Activated T-helper 1 cell treated with anti-CD3 and anti-CD28 coated beads, Interleukin-2, amount 50 U/mL, for 16 hours (primary cell): ENCODE measurements around the gene POLR1H.

Experiments used
- DNase-seq, 2 donors: peaks; one replicate each; pipeline ENCODE4 v3.0.0-alpha.2; 2020; ENCODE audit warnings: low read depth in 1 of 2, low spot score in 1 of 2

The POLR1H gene

GRCh38 chr6:30061858-30062458 lies 893 bp downstream of the POLR1H start:
- DNase-seq, result no peak

- DNase-seq, result no peak
Measured at GRCh38 chr6:30062471-30063178, 1.6 kb downstream of the POLR1H start.

- no peak for DNase-seq
Measured at GRCh38 chr6:30063315-30063714, 2.2 kb downstream of the POLR1H start.

GRCh38 chr6:30066082-30066481 lies 5.0 kb downstream of the POLR1H start:
- DNase-seq, result no peak

GRCh38 chr6:30066577-30067459 lies 5.8 kb downstream of the POLR1H start, which contains the start of gene PPP1R11:
Gene PPP1R11 (plus strand): TSS chr6:30067198. CDS start chr6:30067411, 213 bp downstream.
- peak; percentile 96 to 98 for DNase-seq

GRCh38 chr6:30067460-30068139 lies 6.5 kb downstream of the POLR1H start:
- no peak for DNase-seq

- no peak for DNase-seq
Measured at GRCh38 chr6:30071081-30071818, 10.2 kb downstream of the POLR1H start.

- DNase-seq, result no peak
Measured at GRCh38 chr6:30071858-30072257, 10.8 kb downstream of the POLR1H start.

GRCh38 chr6:30073489-30074235 lies 12.6 kb downstream of the POLR1H start:
- DNase-seq, result no peak

GRCh38 chr6:30074331-30075093 lies 13.4 kb downstream of the POLR1H start:
- DNase-seq, result no peak

GRCh38 chr6:30075094-30075789 lies 14.2 kb downstream of the POLR1H start, which contains the start of gene RNF39:
Gene RNF39 (minus strand): TSS chr6:30075769. CDS start chr6:30075585, 184 bp downstream.
- no peak for DNase-seq

- DNase-seq, result no peak
Measured at GRCh38 chr6:30075790-30076732, 15.0 kb downstream of the POLR1H start.

GRCh38 chr6:30077218-30077617 lies 16.2 kb downstream of the POLR1H start:
- no peak for DNase-seq

- no peak for DNase-seq
Measured at GRCh38 chr6:30087876-30088275, 26.8 kb downstream of the POLR1H start.

GRCh38 chr6:30091577-30092381 lies 30.7 kb downstream of the POLR1H start:
- DNase-seq, result no peak

- DNase-seq, result no peak
Measured at GRCh38 chr6:30092852-30093543, 31.9 kb downstream of the POLR1H start.
